ENCODE measurements around the gene RPL31. TPM values are rescaled to one million over a fixed set of nuclear protein-coding genes. Genes with fewer than 3 reads are reported as not detected.
A peak's percentile ranks its signal among the peaks of the same experiment; 100 is the strongest.

RPL31 gene
- total RNA-seq, 1 experiment from 2014 or later = 865 TPM

DNA sequence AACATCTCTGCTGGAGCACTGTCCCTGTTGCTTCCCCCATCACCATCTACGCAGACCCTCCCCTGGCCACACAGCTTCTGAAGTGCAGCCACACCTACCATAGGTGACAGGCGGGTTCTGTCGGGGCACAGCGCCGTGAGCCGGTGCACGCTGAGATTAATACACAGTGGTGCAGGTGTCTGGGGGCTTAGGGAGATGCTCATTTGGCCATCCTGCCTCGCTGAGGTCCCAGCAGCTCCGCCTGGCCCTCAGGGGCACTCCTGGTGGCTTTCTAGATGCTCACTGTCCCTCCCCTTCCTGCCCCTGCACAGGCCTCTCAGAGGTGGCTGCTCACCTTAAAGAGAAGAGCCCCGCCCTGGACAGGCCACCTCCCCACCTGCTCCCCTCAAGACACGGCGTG lies 18.9 kb upstream of the RPL31 start:
- Histone ChIP-seq H3K36me3 (replicated peaks; ENCODE audit: control insufficient read depth, insufficient read depth, low read length) (no peaks in the 10 kb centered on the region), H3K27me3 (ENCODE audit: control insufficient read depth, insufficient read depth, low read length) (no peaks in the 10 kb centered on the region; the same call in 1 of the 2 replicates), H3K4me3 (ENCODE audit: insufficient read depth, low read depth, low read length) (no peak overlapping the region)
- no peak for DNase-seq

GRCh38 chr2:100983684-100984310 lies 18.3 kb upstream of the RPL31 start:
- DNase-seq = no peak
- no peaks in the 10 kb centered on the region for H3K36me3 ChIP-seq (replicated peaks; ENCODE audit: control insufficient read depth, insufficient read depth, low read length)
- H3K4me3 ChIP-seq (ENCODE audit: insufficient read depth, low read depth, low read length) = no peak overlapping the region

DNA sequence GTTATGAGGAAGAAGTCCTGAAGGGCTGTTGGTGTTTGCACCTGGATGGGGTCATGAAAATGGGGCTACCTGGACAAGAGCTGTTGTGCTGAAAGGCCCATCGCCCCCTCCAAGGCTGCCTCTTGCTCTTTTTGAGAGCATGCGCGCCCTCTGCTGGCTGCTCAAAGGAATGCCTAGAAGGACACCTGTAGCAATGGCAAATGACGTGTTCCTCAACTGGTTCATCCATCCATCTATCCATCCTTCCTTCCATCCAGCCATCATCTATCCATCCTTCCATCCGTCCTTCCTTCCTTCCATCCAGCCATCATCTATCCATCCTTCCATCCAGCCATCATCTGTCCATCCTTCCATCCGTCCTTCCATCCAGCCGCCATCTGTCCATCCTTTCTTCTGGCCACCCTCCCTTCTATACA lies 17.2 kb upstream of the RPL31 start:
- no peaks in the 10 kb centered on the region; the same call in 1 of the 2 replicates for H3K27me3 ChIP-seq (ENCODE audit: control insufficient read depth, insufficient read depth, low read length)
- DNase-seq = peak; percentile 91
- H3K4me3 ChIP-seq (ENCODE audit: insufficient read depth, low read depth, low read length) = no peak overlapping the region
- no peaks in the 10 kb centered on the region for H3K36me3 ChIP-seq (replicated peaks; ENCODE audit: control insufficient read depth, insufficient read depth, low read length)

More at GRCh38 chr2:100983684-100984310, 18.3 kb upstream of the RPL31 start:
- H3K27me3 ChIP-seq (ENCODE audit: control insufficient read depth, insufficient read depth, low read length) = no peaks in the 10 kb centered on the region; the same call in 1 of the 2 replicates

GRCh38 chr2:100986157-100986556 lies 15.9 kb upstream of the RPL31 start:
- Histone ChIP-seq H3K4me3 (ENCODE audit: insufficient read depth, low read depth, low read length) (no peak overlapping the region), H3K36me3 (replicated peaks; ENCODE audit: control insufficient read depth, insufficient read depth, low read length) (no peaks in the 10 kb centered on the region), H3K27me3 (ENCODE audit: control insufficient read depth, insufficient read depth, low read length) (no peaks in the 10 kb centered on the region; the same call in 1 of the 2 replicates)
- DNase-seq = no peak

DNA sequence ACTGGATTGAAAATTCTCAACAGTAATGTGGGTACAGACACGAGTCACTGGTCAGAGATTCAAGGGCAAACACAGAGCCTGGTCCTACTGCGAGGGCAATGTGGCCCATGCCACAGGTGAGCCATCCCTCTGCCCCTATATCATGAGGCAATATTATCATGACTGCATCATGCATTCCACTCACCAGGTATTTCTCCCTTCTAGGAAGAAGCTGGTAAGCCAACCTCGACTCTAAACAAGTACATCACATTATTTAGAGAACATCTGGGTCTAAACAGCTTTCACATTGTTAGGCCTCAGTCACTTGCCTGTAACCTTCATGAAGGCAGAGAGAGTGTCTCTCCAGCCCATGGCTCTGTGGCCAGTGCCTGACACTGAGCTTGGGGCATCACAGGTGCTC lies 14.6 kb upstream of the RPL31 start:
- Histone ChIP-seq H3K4me3 (ENCODE audit: insufficient read depth, low read depth, low read length) (no peak overlapping the region), H3K36me3 (replicated peaks; ENCODE audit: control insufficient read depth, insufficient read depth, low read length) (no peaks in the 10 kb centered on the region), H3K27me3 (ENCODE audit: control insufficient read depth, insufficient read depth, low read length) (no peaks in the 10 kb centered on the region; the same call in 1 of the 2 replicates)
- DNase-seq = no peak

GRCh38 chr2:100987974-100988373 lies 14.1 kb upstream of the RPL31 start:
- Histone ChIP-seq H3K36me3 (replicated peaks; ENCODE audit: control insufficient read depth, insufficient read depth, low read length) (no peaks in the 10 kb centered on the region), H3K4me3 (ENCODE audit: insufficient read depth, low read depth, low read length) (no peak overlapping the region), H3K27me3 (ENCODE audit: control insufficient read depth, insufficient read depth, low read length) (no peaks in the 10 kb centered on the region; the same call in 1 of the 2 replicates)
- no peak for DNase-seq

GRCh38 chr2:100988630-100989417 lies 13.3 kb upstream of the RPL31 start:
- no peaks in the 10 kb centered on the region for H3K36me3 ChIP-seq (replicated peaks; ENCODE audit: control insufficient read depth, insufficient read depth, low read length)
- DNase-seq = no peak
- H3K4me3 ChIP-seq (ENCODE audit: insufficient read depth, low read depth, low read length) = no peak overlapping the region
- no peaks in the 10 kb centered on the region; the same call in 1 of the 2 replicates for H3K27me3 ChIP-seq (ENCODE audit: control insufficient read depth, insufficient read depth, low read length)

- H3K36me3 ChIP-seq (replicated peaks; ENCODE audit: control insufficient read depth, insufficient read depth, low read length) = no peaks in the 10 kb centered on the region
- no peak for DNase-seq
- no peaks in the 10 kb centered on the region; the same call in 1 of the 2 replicates for H3K27me3 ChIP-seq (ENCODE audit: control insufficient read depth, insufficient read depth, low read length)
- no peak overlapping the region for H3K4me3 ChIP-seq (ENCODE audit: insufficient read depth, low read depth, low read length)
Observed at GRCh38 chr2:100989666-100990065, 12.4 kb upstream of the RPL31 start.

- Histone ChIP-seq H3K27me3 (ENCODE audit: control insufficient read depth, insufficient read depth, low read length) (no peaks in the 10 kb centered on the region; the same call in 1 of the 2 replicates), H3K36me3 (replicated peaks; ENCODE audit: control insufficient read depth, insufficient read depth, low read length) (no peaks in the 10 kb centered on the region), H3K4me3 (ENCODE audit: insufficient read depth, low read depth, low read length) (no peak overlapping the region)
- DNase-seq = no peak
Observed at GRCh38 chr2:100990166-100990565, 11.9 kb upstream of the RPL31 start.

DNA sequence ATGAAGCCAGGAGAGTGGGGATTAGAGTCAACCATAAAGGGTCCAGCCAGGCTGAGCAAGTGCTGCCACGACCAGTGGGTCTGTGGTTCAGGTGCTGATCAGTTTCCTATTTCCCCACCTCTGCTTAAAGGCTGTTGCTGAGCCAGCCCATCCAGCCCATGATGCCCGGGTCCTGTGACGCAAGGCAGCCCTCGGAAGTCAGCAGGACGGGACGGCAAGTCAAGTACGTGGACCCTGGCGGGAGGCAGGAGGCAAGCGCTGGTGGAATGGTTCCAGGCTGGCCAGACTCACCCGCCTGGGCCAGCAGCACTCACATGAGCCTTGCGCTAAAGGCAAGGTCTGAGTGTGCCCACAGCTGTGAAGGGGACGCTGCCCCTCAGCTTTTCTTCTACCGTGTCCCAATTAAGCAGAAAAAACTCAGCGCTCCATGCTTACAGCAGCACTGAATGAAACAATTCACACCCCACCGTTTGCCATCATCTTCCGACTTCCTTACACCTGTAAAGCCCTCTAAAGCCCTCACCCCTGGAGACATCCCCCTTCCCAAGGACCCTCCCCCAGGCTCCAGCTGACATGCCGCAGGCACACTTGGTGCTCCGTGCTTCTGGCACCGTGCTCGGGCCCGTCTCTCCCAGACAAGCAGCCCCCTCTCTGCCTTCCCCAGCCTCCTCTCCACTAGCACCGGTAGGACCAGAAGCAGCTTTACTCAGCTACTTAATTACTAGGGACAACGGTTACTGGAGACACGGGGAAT lies 11.3 kb upstream of the RPL31 start:
- H3K27me3 ChIP-seq (ENCODE audit: control insufficient read depth, insufficient read depth, low read length) = no peaks in the 10 kb centered on the region
- no peaks in the 10 kb centered on the region for H3K36me3 ChIP-seq (replicated peaks; ENCODE audit: control insufficient read depth, insufficient read depth, low read length)
- no peak for DNase-seq
- H3K4me3 ChIP-seq (ENCODE audit: insufficient read depth, low read depth, low read length) = no peak overlapping the region

GRCh38 chr2:100991404-100991773 lies 10.7 kb upstream of the RPL31 start:
- Histone ChIP-seq H3K4me3 (ENCODE audit: insufficient read depth, low read depth, low read length) (no peak overlapping the region), H3K36me3 (replicated peaks; ENCODE audit: control insufficient read depth, insufficient read depth, low read length) (no peaks in the 10 kb centered on the region), H3K27me3 (ENCODE audit: control insufficient read depth, insufficient read depth, low read length) (no peaks in the 10 kb centered on the region)
- no peak for DNase-seq

DNA sequence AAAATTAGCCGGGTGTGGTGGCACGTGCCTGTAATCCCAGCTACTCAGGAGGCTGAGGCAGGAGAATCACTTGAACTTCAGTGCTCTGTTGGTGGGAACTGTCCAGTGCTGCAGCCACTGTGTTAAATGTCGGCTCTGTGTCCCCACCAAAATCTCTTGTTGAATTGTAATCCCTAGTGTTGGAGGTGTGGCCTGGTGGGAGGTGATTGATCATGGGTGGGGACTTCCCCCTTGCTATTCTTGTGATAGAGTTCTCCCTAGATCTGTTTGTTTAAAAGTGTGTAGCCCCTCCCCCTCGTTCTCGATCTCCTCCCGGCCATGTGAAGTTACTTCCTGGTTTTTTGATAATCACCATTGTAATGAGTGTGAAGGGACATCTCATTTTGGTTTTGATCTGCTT lies 9.8 kb upstream of the RPL31 start:
- Histone ChIP-seq H3K36me3 (replicated peaks; ENCODE audit: control insufficient read depth, insufficient read depth, low read length) (no peaks in the 10 kb centered on the region), H3K4me3 (ENCODE audit: insufficient read depth, low read depth, low read length) (no peak overlapping the region), H3K27me3 (ENCODE audit: control insufficient read depth, insufficient read depth, low read length) (no peaks in the 10 kb centered on the region)
- DNase-seq = no peak

- H3K36me3 ChIP-seq (replicated peaks; ENCODE audit: control insufficient read depth, insufficient read depth, low read length) = no peaks in the 10 kb centered on the region
- no peak for DNase-seq
- H3K4me3 ChIP-seq (ENCODE audit: insufficient read depth, low read depth, low read length) = no peak overlapping the region
- no peaks in the 10 kb centered on the region for H3K27me3 ChIP-seq (ENCODE audit: control insufficient read depth, insufficient read depth, low read length)
Observed at GRCh38 chr2:100993294-100993693, 8.8 kb upstream of the RPL31 start.

GRCh38 chr2:100995309-100996075 lies 6.6 kb upstream of the RPL31 start:
- DNase-seq = peak; percentile 29
- no peaks in the 10 kb centered on the region for H3K36me3 ChIP-seq (replicated peaks; ENCODE audit: control insufficient read depth, insufficient read depth, low read length)
- H3K4me3 ChIP-seq (ENCODE audit: insufficient read depth, low read depth, low read length) = no peak overlapping the region
- H3K27me3 ChIP-seq (ENCODE audit: control insufficient read depth, insufficient read depth, low read length) = no peaks in the 10 kb centered on the region

Data from H7 (cell line).